Adipocyte (in vitro differentiated cells): ENCODE measurements around the gene MPND.

Experiments used
- DNase-seq: peaks from one replicate; pipeline ENCODE4 v3.0.0-alpha.2; 2015; ENCODE audit warnings: low read depth
- H3K27me3 ChIP-seq: replicated peaks from 2 replicates; pipeline ENCODE4 v1.7.0; 2013; ENCODE audit warnings: mild to moderate bottlenecking, low read length, moderate library complexity; ENCODE audit not compliant: control insufficient read depth, insufficient read depth
- H3K36me3 ChIP-seq: 2 replicates; pipeline ENCODE4 v1.7.0; 2013; ENCODE audit warnings: low read length, mild to moderate bottlenecking, moderate library complexity; ENCODE audit not compliant: control insufficient read depth, insufficient read depth, severe bottlenecking
- H3K4me1 ChIP-seq: 2 replicates; pipeline ENCODE4 v1.7.0; 2013; ENCODE audit warnings: mild to moderate bottlenecking, low read length, moderate library complexity; ENCODE audit not compliant: control insufficient read depth, insufficient read depth
- H3K4me3 ChIP-seq: 2 replicates; pipeline ENCODE4 v1.7.0; 2013; ENCODE audit warnings: mild to moderate bottlenecking, low read length, moderate library complexity
- H3K9ac ChIP-seq: 2 replicates; pipeline ENCODE4 v1.7.0; 2013; ENCODE audit warnings: mild to moderate bottlenecking, low read length, moderate library complexity
- H3K9me3 ChIP-seq: 2 replicates; pipeline ENCODE4 v1.7.0; 2013; ENCODE audit warnings: mild to moderate bottlenecking, low read length, moderate library complexity; ENCODE audit not compliant: control insufficient read depth

MPND gene

GRCh38 chr19:4304538-4305256, 38.7 kb upstream of the MPND start, which contains the start of gene FSD1:
Gene FSD1 (plus strand): TSS chr19:4304598. CDS start chr19:4304747, 149 bp downstream.
- peak; percentile 78 for DNase-seq
- no peak within 1 kb of the TSS for H3K4me3 ChIP-seq
- peaks cover 7% of the 10 kb centered on the region for H3K4me1 ChIP-seq
- no peak within 1 kb of the TSS for H3K9ac ChIP-seq
- H3K27me3 ChIP-seq, result peaks cover 8% of the 10 kb centered on the region
- no peaks in the 10 kb centered on the region for H3K9me3 ChIP-seq
- H3K36me3 ChIP-seq, result no peaks in the 10 kb centered on the region

GRCh38 chr19:4305257-4305612, 38.1 kb upstream of the MPND start:
- Histone ChIP-seq H3K27me3 (peaks cover 8% of the 10 kb centered on the region), H3K9me3 (no peaks in the 10 kb centered on the region), H3K36me3 (no peaks in the 10 kb centered on the region), H3K9ac (no peak overlapping the region), H3K4me1 (peaks cover 7% of the 10 kb centered on the region), H3K4me3 (no peak overlapping the region)
- no peak for DNase-seq

- H3K9ac ChIP-seq, result no peak overlapping the region
- DNase-seq, result no peak
- peaks cover 7% of the 10 kb centered on the region for H3K4me1 ChIP-seq
- H3K9me3 ChIP-seq, result no peaks in the 10 kb centered on the region
- no peak overlapping the region for H3K4me3 ChIP-seq
- peaks cover 8% of the 10 kb centered on the region for H3K27me3 ChIP-seq
- H3K36me3 ChIP-seq, result no peaks in the 10 kb centered on the region
Measured at GRCh38 chr19:4305659-4306058, 37.7 kb upstream of the MPND start.

GRCh38 chr19:4310247-4311121, 32.9 kb upstream of the MPND start:
- no peak overlapping the region for H3K4me3 ChIP-seq
- H3K27me3 ChIP-seq, result peaks cover 5% of the 10 kb centered on the region
- no peaks in the 10 kb centered on the region for H3K9me3 ChIP-seq
- H3K4me1 ChIP-seq, result no peaks in the 10 kb centered on the region
- no peak for DNase-seq
- no peaks in the 10 kb centered on the region for H3K36me3 ChIP-seq
- H3K9ac ChIP-seq, result no peak overlapping the region

GRCh38 chr19:4313847-4314490, 29.4 kb upstream of the MPND start:
- Histone ChIP-seq H3K9ac (no peak overlapping the region), H3K36me3 (no peaks in the 10 kb centered on the region), H3K4me1 (no peaks in the 10 kb centered on the region), H3K9me3 (no peaks in the 10 kb centered on the region), H3K27me3 (no peaks in the 10 kb centered on the region), H3K4me3 (no peak overlapping the region)
- no peak for DNase-seq

GRCh38 chr19:4316956-4317355, 26.4 kb upstream of the MPND start:
- H3K9ac ChIP-seq, result no peak overlapping the region

GRCh38 chr19:4318460-4318859, 24.9 kb upstream of the MPND start:
- Histone ChIP-seq H3K27me3 (peaks cover 17% of the 10 kb centered on the region), H3K9me3 (no peaks in the 10 kb centered on the region), H3K4me3 (no peak overlapping the region), H3K4me1 (no peaks in the 10 kb centered on the region), H3K9ac (no peak overlapping the region), H3K36me3 (no peaks in the 10 kb centered on the region)
- DNase-seq, result no peak

More at GRCh38 chr19:4316956-4317355, 26.4 kb upstream of the MPND start:
- Histone ChIP-seq H3K9me3 (no peaks in the 10 kb centered on the region), H3K27me3 (peaks cover 13% of the 10 kb centered on the region), H3K36me3 (no peaks in the 10 kb centered on the region), H3K4me3 (no peak overlapping the region), H3K4me1 (no peaks in the 10 kb centered on the region)
- DNase-seq, result no peak

GRCh38 chr19:4319067-4319718, 24.2 kb upstream of the MPND start:
- Histone ChIP-seq H3K36me3 (no peaks in the 10 kb centered on the region), H3K27me3 (peaks cover 17% of the 10 kb centered on the region), H3K4me1 (no peaks in the 10 kb centered on the region), H3K9me3 (no peaks in the 10 kb centered on the region), H3K4me3 (no peak overlapping the region), H3K9ac (no peak overlapping the region)
- no peak for DNase-seq

- peaks cover 17% of the 10 kb centered on the region for H3K27me3 ChIP-seq
- DNase-seq, result no peak
- H3K9me3 ChIP-seq, result no peaks in the 10 kb centered on the region
- H3K4me3 ChIP-seq, result no peak overlapping the region
- H3K36me3 ChIP-seq, result no peaks in the 10 kb centered on the region
- no peaks in the 10 kb centered on the region for H3K4me1 ChIP-seq
- no peak overlapping the region for H3K9ac ChIP-seq
Measured at GRCh38 chr19:4320419-4320818, 22.9 kb upstream of the MPND start.

GRCh38 chr19:4322942-4323665, 20.3 kb upstream of the MPND start:
- DNase-seq, result no peak
- Histone ChIP-seq H3K36me3 (no peaks in the 10 kb centered on the region), H3K4me1 (no peaks in the 10 kb centered on the region), H3K9ac (no peak overlapping the region), H3K27me3 (peaks cover 38% of the 10 kb centered on the region), H3K4me3 (no peak overlapping the region), H3K9me3 (no peaks in the 10 kb centered on the region)
